HG02885 (cell line): ENCODE measurements around the gene ST13.
"Not testable (repeated sequence)": the region's sequence is repeated elsewhere in the genome, so short reads cannot be mapped to it uniquely, and the experiment has no call there.

ENCODE experiments used
- ATAC-seq: cut with Tn5 transposase; IDR thresholded peaks from one replicate; pipeline ENCODE4 v1.9.1; 2021; ENCODE audit warnings: mild to moderate bottlenecking; ENCODE audit not compliant: unreplicated experiment, poor library complexity

The ST13 gene

GRCh38 chr22:40845816-40846215 is 10.6 kb downstream of the ST13 start:
- ATAC-seq: not testable (repeated sequence)

DNA sequence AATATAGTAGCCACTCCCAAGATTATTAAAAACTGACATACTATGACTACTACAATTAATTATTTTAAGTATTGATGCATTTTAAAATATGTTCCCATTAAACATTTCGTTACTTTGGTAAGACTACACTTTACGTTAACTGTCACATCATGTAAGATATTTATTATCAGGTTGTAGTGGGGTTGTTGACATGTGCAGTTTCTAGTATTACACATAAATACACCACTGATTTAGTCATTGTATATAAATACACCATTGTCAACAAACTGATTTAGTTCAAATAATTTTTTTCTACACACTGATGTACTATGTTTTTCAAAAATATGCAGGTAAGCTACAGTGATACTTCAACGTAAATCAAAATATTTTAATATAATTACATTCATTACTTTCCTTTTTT is 11.5 kb downstream of the ST13 start:
- ATAC-seq: no peak

DNA sequence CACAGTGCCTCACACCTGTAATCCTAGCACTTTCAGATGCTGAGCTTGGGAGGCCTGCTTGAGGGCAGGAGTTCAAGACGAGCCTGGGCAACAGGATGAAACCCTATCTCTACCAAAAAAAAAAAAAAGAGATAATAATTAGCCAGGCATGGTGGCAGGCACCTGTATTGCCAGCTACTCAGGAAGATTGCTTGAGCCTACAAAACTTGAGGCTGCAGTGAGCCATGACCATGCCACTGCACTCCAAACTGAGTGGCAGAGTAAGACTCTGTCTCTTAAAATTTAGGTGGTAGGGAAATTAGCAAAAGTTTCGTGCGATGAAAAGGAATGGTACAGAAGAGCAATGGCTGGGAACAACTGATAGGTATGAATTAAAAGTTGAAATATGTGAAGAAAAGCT is 18.0 kb downstream of the ST13 start:
- ATAC-seq: no peak

DNA sequence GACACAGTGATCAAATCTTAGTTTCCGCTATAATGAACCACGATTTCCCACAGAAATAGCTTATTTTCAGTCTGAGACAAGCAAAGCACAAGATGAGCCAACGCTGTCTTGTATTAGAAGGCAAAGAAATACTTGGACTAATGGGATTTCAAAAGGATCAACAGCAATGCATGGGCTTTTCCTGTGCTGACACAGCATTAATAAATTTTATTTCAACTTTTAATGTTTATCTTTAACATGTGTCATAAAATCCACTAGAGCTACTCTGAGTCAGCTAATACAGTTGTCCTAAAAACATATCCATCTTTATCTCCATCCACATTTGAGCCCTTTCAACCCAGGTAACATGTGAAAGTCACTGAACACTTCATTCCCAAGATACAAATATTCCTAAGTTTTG is 21.8 kb downstream of the ST13 start:
- no peak for ATAC-seq

- no peak for ATAC-seq
Measured at GRCh38 chr22:40829131-40829530, 27.3 kb downstream of the ST13 start.

- ATAC-seq: no peak
Measured at GRCh38 chr22:40826984-40827741, 29.3 kb downstream of the ST13 start.

DNA sequence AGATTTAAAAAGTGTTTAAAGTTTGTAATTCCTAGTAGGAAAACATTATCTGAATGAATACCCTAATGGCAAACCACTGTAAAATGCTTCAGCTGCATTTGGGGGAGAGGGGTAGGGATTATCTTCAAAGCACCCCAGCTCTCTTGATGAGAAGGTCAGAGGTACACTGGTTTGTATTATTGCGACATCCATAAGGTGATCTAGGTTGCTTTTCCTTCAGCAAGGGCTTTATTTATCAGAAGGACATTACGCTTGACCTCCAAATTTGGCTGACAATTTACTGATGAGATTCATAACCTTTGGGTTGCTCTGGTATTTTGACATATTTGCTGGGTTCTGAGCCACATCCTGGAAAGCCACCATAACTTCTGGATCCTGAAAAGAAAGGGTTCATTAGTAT is 30.1 kb downstream of the ST13 start:
- ATAC-seq: not testable (repeated sequence)

GRCh38 chr22:40823426-40823825 is 33.0 kb downstream of the ST13 start:
- ATAC-seq: no peak

DNA sequence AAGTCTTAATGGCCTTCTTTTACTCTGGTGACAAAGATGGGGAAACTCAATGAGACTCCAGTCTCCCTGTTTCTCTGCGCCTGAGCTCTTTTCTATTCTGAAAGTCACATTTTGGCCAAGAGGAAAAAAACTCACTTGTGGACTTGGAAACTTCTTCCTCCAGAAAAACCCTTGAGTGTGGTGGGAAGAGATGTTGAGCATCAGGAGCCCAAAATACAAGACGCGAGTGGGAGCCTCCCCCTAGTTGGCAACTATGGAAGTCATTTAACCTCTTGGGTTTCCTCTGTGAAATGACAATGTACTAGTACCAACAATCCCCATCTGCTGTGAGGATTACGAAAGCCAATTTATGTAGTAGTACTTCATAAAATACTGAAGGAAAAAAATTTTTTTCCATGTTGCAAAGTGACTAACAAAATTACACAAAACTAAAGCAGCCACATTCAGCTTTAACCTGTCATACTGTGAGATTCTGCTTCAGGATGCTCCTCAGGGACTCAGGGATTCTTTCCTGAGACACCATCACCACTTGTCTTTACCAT is 36.8 kb downstream of the ST13 start:
- no peak for ATAC-seq

GRCh38 chr22:40818747-40819598 is 37.5 kb downstream of the ST13 start, which contains the start of gene SLC25A17:
Gene SLC25A17, minus strand, starts transcription at chr22:40819346. Its CDS starts 98 bp downstream, at chr22:40819248.
- ATAC-seq: peak; percentile 79

- peak; percentile 11 for ATAC-seq
Measured at GRCh38 chr22:40818192-40818746, 38.2 kb downstream of the ST13 start.

DNA sequence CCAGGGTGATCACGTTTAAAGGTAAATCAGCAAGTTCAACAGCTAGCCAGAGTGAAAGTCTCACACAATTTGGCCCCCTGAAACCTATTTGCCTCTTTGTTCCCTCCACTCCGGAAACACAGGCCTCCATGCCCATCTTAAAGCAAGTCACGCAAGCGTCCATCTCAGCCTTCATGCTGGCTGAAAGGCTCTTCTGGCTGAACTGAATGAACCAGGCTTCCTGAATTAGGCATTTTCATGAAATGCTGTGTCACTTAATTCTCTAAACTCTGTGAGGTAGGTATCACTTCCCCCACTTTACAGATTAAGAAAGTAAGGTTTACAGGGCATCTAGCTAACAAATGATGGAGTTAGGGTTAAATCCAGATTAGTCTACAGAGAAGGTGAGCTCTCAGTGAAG is 38.7 kb downstream of the ST13 start:
- ATAC-seq: no peak

- no peak for ATAC-seq
Measured at GRCh38 chr22:40813912-40814315, 42.5 kb downstream of the ST13 start.

DNA sequence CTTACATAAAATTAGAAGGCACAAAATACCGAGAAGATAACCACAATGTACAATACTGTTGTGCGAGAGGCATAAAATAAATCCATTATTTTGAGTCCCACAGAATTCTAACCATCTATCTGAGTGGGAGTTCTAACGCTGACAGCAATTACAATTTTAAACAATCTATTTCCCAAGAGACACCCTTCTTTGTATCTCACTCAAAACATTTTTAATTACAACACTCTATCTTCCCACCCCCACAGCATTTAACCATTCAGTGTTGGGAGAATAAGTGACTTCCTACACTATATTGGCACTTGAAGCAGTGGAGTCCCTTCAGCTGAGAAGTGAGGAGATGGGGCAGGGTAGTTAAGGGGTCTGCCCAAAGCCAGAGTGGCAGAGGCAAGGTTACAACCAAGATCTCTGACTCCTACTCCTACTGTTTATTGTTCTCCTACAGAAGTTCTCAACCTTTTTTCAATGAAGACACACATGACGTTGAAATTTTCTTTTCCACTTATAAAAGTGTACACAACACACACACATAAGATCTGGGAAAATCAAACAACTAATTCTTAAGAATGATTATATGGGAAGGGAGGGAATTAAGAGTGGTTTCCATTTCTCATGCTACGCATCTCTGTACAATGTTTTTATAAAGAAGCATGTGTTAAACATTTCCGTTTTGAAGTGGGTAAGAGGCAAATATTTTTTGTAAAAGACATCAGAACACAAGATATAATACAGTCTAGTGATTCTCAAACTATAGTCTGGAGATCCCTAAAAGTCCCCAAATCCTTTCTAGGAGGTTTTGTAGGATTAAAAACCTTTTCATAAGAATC is 48.2 kb downstream of the ST13 start:
- ATAC-seq: no peak

- ATAC-seq: no peak
Measured at GRCh38 chr22:40806711-40807110, 49.7 kb downstream of the ST13 start.

- no peak for ATAC-seq
Measured at GRCh38 chr22:40805699-40806203, 50.7 kb downstream of the ST13 start.

GRCh38 chr22:40805239-40805638 is 51.2 kb downstream of the ST13 start:
- ATAC-seq: no peak

- ATAC-seq: no peak
Measured at GRCh38 chr22:40803321-40803720, 53.1 kb downstream of the ST13 start.

DNA sequence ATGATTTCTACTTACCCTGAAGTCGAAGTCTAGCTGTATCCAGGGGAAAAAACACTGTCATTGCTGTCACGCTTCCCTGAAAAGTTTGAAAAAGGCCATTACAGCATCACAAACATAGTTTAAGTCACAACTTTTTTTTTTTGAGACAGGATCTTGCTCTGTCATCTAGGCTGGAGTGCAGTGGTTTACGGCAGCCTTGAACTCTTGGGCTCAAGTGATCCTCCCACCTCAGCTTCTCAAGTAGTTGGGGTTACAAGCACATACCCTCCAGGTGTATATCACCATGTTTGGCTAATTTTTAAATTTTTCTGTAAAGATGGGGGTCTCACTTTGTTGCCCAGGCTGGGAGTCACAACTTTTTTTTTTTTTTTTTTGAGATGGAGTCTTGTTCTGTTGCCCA is 57.4 kb downstream of the ST13 start:
- ATAC-seq: no peak

DNA sequence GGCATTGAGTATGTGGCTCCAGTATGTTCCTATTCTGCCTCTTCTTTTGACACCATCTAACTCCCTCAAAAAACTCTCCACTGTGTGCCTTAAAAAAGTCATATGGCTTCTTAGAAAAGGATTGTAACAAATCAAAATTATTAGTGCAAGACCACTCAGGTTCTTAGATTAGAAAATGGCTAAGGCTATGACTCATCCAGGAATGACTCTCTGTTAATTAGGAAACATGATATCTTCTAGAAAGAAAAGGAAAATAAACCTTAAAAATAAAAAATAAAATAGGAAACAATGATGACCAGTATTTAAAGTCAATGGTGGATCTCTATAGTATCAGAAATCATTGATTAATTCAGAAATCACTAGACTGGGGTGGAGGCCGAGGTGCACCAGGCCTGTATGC is 59.0 kb downstream of the ST13 start:
- no peak for ATAC-seq
